ENCODE data around the gene PRR5.

The PRR5 gene

DNA sequence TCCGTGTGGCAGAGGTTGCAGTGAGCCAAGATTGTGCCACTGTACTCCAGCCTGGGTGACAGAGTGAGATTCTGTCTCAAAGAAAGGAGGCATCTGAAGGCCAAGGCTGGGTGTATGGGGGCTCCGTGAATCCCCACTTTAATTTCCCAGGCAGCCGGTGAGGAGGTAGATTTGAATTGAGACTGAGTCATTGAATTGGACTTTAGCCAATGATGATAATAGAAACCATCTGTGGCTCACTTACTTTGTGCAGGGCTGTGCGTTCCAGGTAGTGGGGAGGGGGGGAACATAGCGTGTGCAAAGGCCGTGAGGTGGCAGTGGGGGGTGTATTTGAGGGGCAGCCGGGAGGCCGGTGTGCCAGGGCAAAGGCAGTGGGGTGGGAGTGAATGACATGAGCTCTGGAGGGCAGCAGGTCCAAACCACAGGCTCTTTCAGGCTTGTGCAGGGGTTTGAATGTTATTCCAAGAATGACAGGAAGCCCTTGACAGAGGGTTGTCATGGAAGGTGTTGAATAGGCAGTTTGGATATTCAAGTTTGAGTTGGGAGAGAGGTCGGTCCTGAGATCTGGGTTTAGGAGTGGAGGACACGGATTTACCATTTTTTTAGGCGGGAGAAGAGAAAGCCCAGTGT, 56.5 kb downstream of the PRR5 start:
- H2AK5ac ChIP-seq (ENCODE audit: low read length) = no peak overlapping the region

DNA sequence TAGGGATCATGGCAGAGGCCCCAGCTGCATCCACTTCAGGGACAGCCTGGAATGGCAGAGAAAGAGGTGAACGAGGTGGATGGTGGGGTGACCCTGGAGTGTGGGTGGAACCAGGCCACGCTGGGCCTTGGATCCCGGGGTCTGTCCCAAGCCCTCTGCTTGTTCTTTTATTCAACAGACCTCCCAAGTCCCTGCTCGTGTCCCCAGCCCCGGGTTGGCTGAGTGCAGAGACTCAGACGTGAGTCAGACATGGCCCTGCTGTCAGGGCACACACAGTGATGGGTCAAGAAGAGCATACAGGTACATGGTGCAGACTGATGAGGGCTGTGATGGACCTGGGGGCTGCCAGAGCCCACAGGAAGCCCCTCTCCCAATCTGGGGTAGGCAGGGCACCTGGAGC, 57.0 kb downstream of the PRR5 start:
- no peak overlapping the region for H2BK120ac ChIP-seq (ENCODE audit: low read depth, low read length)
- no peak overlapping the region for H3K4me2 ChIP-seq (ENCODE audit: low read length)
- no peaks in the 10 kb centered on the region for H3K27me3 ChIP-seq (ENCODE audit: insufficient read depth, low read length, poor library complexity)
- WGBS (ENCODE audit: extremely low coverage, insufficient coverage, low lambda C conversion rate) = no CpG with 5 or more reads among the region's 6 CpGs
- H3K18ac ChIP-seq (ENCODE audit: low read length) = no peak overlapping the region
- no peak overlapping the region for H2AK5ac ChIP-seq (ENCODE audit: low read length)
- H3K56ac ChIP-seq (ENCODE audit: low read length) = no peak overlapping the region
- peaks cover 11% of the 10 kb centered on the region for H3K4me1 ChIP-seq (ENCODE audit: control insufficient read depth, low read depth, low read length)
- no peak overlapping the region for H2BK5ac ChIP-seq (ENCODE audit: low read length)
- H3K23ac ChIP-seq (ENCODE audit: low read length) = no peak overlapping the region
- no peak overlapping the region for H4K8ac ChIP-seq (ENCODE audit: low read depth, low read length)
- no peak for DNase-seq
- peaks cover 1% of the 10 kb centered on the region for H3K79me2 ChIP-seq (ENCODE audit: control insufficient read depth, insufficient read depth, low read length)
- H3K9ac ChIP-seq (ENCODE audit: low read length) = no peak overlapping the region
- no peak overlapping the region for H3K4me3 ChIP-seq (ENCODE audit: low read length)
- no peaks in the 10 kb centered on the region for H3K36me3 ChIP-seq (ENCODE audit: control insufficient read depth, insufficient read depth, low read length)
- peaks cover 4% of the 10 kb centered on the region for H3K79me1 ChIP-seq (ENCODE audit: low read length)
- no peak overlapping the region for H2BK15ac ChIP-seq (replicated peaks; ENCODE audit: low read depth)
- H4K5ac ChIP-seq (ENCODE audit: low read length) = no peak overlapping the region
- H3K27ac ChIP-seq (ENCODE audit: low read depth, low read length) = no peak overlapping the region
- H3K4ac ChIP-seq (ENCODE audit: low read depth, low read length) = no peak overlapping the region

More for the DNA sequence above, 56.5 kb downstream of the PRR5 start:
- peaks cover 1% of the 10 kb centered on the region for H3K79me2 ChIP-seq (ENCODE audit: control insufficient read depth, insufficient read depth, low read length)
- H3K18ac ChIP-seq (ENCODE audit: low read length) = no peak overlapping the region
- no peaks in the 10 kb centered on the region for H3K27me3 ChIP-seq (ENCODE audit: insufficient read depth, low read length, poor library complexity)
- H2BK15ac ChIP-seq (replicated peaks; ENCODE audit: low read depth) = no peak overlapping the region
- WGBS (ENCODE audit: extremely low coverage, insufficient coverage, low lambda C conversion rate) = no CpG with 5 or more reads among the region's 11 CpGs
- H3K79me1 ChIP-seq (ENCODE audit: low read length) = peaks cover 4% of the 10 kb centered on the region
- H3K23ac ChIP-seq (ENCODE audit: low read length) = no peak overlapping the region
- no peak overlapping the region for H3K4me2 ChIP-seq (ENCODE audit: low read length)
- no peak overlapping the region for H3K9ac ChIP-seq (ENCODE audit: low read length)
- peak; percentile 25 for DNase-seq
- no peak overlapping the region for H3K56ac ChIP-seq (ENCODE audit: low read length)
- H3K36me3 ChIP-seq (ENCODE audit: control insufficient read depth, insufficient read depth, low read length) = no peaks in the 10 kb centered on the region
- H2BK5ac ChIP-seq (ENCODE audit: low read length) = no peak overlapping the region
- H3K4me1 ChIP-seq (ENCODE audit: control insufficient read depth, low read depth, low read length) = peaks cover 11% of the 10 kb centered on the region
- no peak overlapping the region for H2BK120ac ChIP-seq (ENCODE audit: low read depth, low read length)
- no peak overlapping the region for H4K5ac ChIP-seq (ENCODE audit: low read length)
- no peak overlapping the region for H3K4me3 ChIP-seq (ENCODE audit: low read length)
- no peak overlapping the region for H3K4ac ChIP-seq (ENCODE audit: low read depth, low read length)
- no peak overlapping the region for H3K27ac ChIP-seq (ENCODE audit: low read depth, low read length)
- no peak overlapping the region for H4K8ac ChIP-seq (ENCODE audit: low read depth, low read length)

DNA sequence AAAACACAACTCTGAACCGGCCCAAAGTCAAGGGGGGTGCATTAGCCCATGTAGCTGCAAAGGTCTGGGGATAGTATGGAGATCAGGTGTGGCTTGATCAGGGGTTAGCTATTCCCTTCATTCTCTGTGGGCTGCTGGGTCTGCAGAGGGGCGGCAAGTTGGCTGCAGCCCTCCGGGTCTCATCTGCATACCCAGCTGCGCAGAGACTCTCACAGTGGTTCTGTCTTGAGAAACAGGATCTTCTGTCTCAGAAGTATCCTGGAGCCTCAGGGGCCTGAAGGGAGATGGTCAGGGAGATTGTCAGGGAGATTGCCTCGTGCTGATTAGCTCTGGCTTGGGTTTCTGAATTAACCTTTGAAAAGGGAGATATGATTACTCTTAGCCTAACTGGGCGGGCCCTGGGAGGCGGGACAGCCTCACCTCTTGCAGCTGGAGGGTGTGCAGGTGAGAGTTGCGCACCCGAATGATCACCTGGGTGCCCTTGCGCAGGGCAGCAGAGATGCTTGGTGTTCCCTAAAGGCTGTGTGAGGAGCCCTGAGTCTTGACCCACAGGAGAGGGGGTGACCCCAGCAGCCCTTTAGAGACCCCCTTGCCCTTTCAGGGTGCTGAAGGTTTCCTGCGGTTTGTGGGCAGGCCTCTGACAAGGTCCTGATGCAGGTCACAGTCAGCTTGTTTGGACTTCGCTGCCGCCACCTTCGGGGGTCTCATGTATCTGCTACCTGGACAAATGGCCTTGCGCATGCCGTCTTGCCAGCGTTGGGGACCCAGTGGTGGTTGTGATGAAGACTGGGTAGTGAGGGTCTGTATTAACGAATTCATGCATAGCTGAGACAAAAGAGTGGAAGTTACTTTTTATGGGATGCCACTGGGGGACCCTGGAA, 57.7 kb downstream of the PRR5 start:
- no peak overlapping the region for H3K4me3 ChIP-seq (ENCODE audit: low read length)
- H3K79me2 ChIP-seq (ENCODE audit: control insufficient read depth, insufficient read depth, low read length) = peaks cover 1% of the 10 kb centered on the region
- peak overlapping the region; percentile 34 for H3K23ac ChIP-seq (ENCODE audit: low read length)
- peak; percentile 32 for DNase-seq
- H3K9ac ChIP-seq (ENCODE audit: low read length) = no peak overlapping the region
- no CpG with 5 or more reads among the region's 18 CpGs for WGBS (ENCODE audit: extremely low coverage, insufficient coverage, low lambda C conversion rate)
- H2AK5ac ChIP-seq (ENCODE audit: low read length) = no peak overlapping the region
- H3K4ac ChIP-seq (ENCODE audit: low read depth, low read length) = no peak overlapping the region
- H2BK15ac ChIP-seq (replicated peaks; ENCODE audit: low read depth) = no peak overlapping the region
- H3K27ac ChIP-seq (ENCODE audit: low read depth, low read length) = no peak overlapping the region
- peaks cover 8% of the 10 kb centered on the region for H3K79me1 ChIP-seq (ENCODE audit: low read length)
- H3K36me3 ChIP-seq (ENCODE audit: control insufficient read depth, insufficient read depth, low read length) = no peaks in the 10 kb centered on the region
- H2BK5ac ChIP-seq (ENCODE audit: low read length) = no peak overlapping the region
- peaks cover 10% of the 10 kb centered on the region for H3K4me1 ChIP-seq (ENCODE audit: control insufficient read depth, low read depth, low read length)
- no peak overlapping the region for H3K18ac ChIP-seq (ENCODE audit: low read length)
- no peak overlapping the region for H4K8ac ChIP-seq (ENCODE audit: low read depth, low read length)
- H3K27me3 ChIP-seq (ENCODE audit: insufficient read depth, low read length, poor library complexity) = no peaks in the 10 kb centered on the region
- no peak overlapping the region for H3K56ac ChIP-seq (ENCODE audit: low read length)
- H2BK120ac ChIP-seq (ENCODE audit: low read depth, low read length) = no peak overlapping the region
- H4K5ac ChIP-seq (ENCODE audit: low read length) = no peak overlapping the region
- H3K4me2 ChIP-seq (ENCODE audit: low read length) = no peak overlapping the region

DNA sequence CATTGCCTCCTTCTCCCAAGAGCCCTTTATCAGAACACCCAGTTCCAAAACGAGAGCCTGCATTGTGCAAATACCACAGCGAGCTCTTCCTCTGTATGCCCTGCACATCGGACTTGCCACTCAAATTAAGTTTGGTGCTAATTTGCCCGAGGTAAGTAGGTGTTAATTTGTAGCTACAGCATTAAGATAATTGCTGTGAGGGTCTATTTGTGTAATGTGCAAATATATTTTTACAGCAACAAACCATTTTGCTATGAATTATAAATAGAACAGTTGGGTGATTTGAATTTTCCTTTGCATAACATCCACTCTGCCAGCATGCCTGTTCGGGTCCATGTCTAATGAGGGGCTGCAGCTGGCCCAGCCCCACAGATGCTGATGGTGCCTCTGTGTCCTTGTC, 58.5 kb downstream of the PRR5 start:
- no peak overlapping the region for H3K4me2 ChIP-seq (ENCODE audit: low read length)
- H3K27me3 ChIP-seq (ENCODE audit: insufficient read depth, low read length, poor library complexity) = no peaks in the 10 kb centered on the region
- H3K79me2 ChIP-seq (ENCODE audit: control insufficient read depth, insufficient read depth, low read length) = peaks cover 1% of the 10 kb centered on the region
- H3K9ac ChIP-seq (ENCODE audit: low read length) = no peak overlapping the region
- no peak overlapping the region for H3K27ac ChIP-seq (ENCODE audit: low read depth, low read length)
- no peak overlapping the region for H2AK5ac ChIP-seq (ENCODE audit: low read length)
- peaks cover 8% of the 10 kb centered on the region for H3K79me1 ChIP-seq (ENCODE audit: low read length)
- H2BK120ac ChIP-seq (ENCODE audit: low read depth, low read length) = no peak overlapping the region
- WGBS (ENCODE audit: extremely low coverage, insufficient coverage, low lambda C conversion rate) = no CpG with 5 or more reads among the region's 5 CpGs
- no peak overlapping the region for H3K4me3 ChIP-seq (ENCODE audit: low read length)
- no peak overlapping the region for H4K5ac ChIP-seq (ENCODE audit: low read length)
- no peak for DNase-seq
- no peak overlapping the region for H2BK15ac ChIP-seq (replicated peaks; ENCODE audit: low read depth)
- H3K36me3 ChIP-seq (ENCODE audit: control insufficient read depth, insufficient read depth, low read length) = no peaks in the 10 kb centered on the region
- no peak overlapping the region for H2BK5ac ChIP-seq (ENCODE audit: low read length)
- H3K18ac ChIP-seq (ENCODE audit: low read length) = no peak overlapping the region
- peaks cover 3% of the 10 kb centered on the region for H3K4me1 ChIP-seq (ENCODE audit: control insufficient read depth, low read depth, low read length)
- no peak overlapping the region for H3K23ac ChIP-seq (ENCODE audit: low read length)
- H4K8ac ChIP-seq (ENCODE audit: low read depth, low read length) = no peak overlapping the region
- H3K4ac ChIP-seq (ENCODE audit: low read depth, low read length) = no peak overlapping the region
- H3K56ac ChIP-seq (ENCODE audit: low read length) = no peak overlapping the region

DNA sequence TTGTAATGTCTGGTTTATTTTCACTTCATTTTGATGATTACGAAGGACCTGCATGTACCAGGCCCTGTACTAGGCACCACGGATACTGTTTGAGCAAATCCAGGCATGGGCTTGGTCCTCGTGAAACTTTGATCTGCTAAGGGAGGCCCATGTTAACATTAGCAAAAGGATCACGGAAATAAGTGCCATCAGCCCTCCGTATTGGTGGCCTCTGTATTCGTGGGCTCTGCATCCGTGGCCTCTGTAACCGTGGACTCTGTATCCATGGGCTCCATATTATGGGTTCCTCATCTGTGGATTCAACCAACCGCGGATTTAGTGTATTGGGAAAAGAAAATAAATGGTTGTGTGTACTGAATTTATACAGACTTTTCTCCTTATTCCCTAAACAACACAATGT, 59.0 kb downstream of the PRR5 start:
- WGBS (ENCODE audit: extremely low coverage, insufficient coverage, low lambda C conversion rate) = no CpG with 5 or more reads among the region's 10 CpGs
- H3K79me2 ChIP-seq (ENCODE audit: control insufficient read depth, insufficient read depth, low read length) = peaks cover 1% of the 10 kb centered on the region

More for the DNA sequence above, 59.0 kb downstream of the PRR5 start:
- no peak overlapping the region for H3K4me2 ChIP-seq (ENCODE audit: low read length)
- peaks cover 8% of the 10 kb centered on the region for H3K79me1 ChIP-seq (ENCODE audit: low read length)
- H2BK120ac ChIP-seq (ENCODE audit: low read depth, low read length) = no peak overlapping the region
- no peaks in the 10 kb centered on the region for H3K36me3 ChIP-seq (ENCODE audit: control insufficient read depth, insufficient read depth, low read length)
- H3K4ac ChIP-seq (ENCODE audit: low read depth, low read length) = no peak overlapping the region
- H3K4me1 ChIP-seq (ENCODE audit: control insufficient read depth, low read depth, low read length) = no peaks in the 10 kb centered on the region
- H3K27ac ChIP-seq (ENCODE audit: low read depth, low read length) = no peak overlapping the region
- H3K9ac ChIP-seq (ENCODE audit: low read length) = no peak overlapping the region
- no peak overlapping the region for H4K8ac ChIP-seq (ENCODE audit: low read depth, low read length)
- no peaks in the 10 kb centered on the region for H3K27me3 ChIP-seq (ENCODE audit: insufficient read depth, low read length, poor library complexity)
- H3K4me3 ChIP-seq (ENCODE audit: low read length) = no peak overlapping the region
- no peak overlapping the region for H4K5ac ChIP-seq (ENCODE audit: low read length)
- no peak for DNase-seq
- H2BK15ac ChIP-seq (replicated peaks; ENCODE audit: low read depth) = no peak overlapping the region
- no peak overlapping the region for H3K18ac ChIP-seq (ENCODE audit: low read length)
- H3K56ac ChIP-seq (ENCODE audit: low read length) = no peak overlapping the region
- no peak overlapping the region for H2BK5ac ChIP-seq (ENCODE audit: low read length)
- H3K23ac ChIP-seq (ENCODE audit: low read length) = no peak overlapping the region
- H2AK5ac ChIP-seq (ENCODE audit: low read length) = no peak overlapping the region
